NOMO-1 treated with DMSO at 0.1 percent for 48 hours (cell line): ENCODE results near the gene BTBD2.

ENCODE experiments used
- DNase-seq: peaks from one replicate; lab custom pipeline; 2025; ENCODE audit not compliant: unreplicated experiment; lab: John Stamatoyannopoulos, UW

The BTBD2 gene

GRCh38 chr19:2015608-2015950 lies at the start of gene BTBD2:
TSS of gene BTBD2 (minus strand) at chr19:2015714. CDS start at chr19:2015703, 11 bp downstream.
- no peak for DNase-seq

DNA sequence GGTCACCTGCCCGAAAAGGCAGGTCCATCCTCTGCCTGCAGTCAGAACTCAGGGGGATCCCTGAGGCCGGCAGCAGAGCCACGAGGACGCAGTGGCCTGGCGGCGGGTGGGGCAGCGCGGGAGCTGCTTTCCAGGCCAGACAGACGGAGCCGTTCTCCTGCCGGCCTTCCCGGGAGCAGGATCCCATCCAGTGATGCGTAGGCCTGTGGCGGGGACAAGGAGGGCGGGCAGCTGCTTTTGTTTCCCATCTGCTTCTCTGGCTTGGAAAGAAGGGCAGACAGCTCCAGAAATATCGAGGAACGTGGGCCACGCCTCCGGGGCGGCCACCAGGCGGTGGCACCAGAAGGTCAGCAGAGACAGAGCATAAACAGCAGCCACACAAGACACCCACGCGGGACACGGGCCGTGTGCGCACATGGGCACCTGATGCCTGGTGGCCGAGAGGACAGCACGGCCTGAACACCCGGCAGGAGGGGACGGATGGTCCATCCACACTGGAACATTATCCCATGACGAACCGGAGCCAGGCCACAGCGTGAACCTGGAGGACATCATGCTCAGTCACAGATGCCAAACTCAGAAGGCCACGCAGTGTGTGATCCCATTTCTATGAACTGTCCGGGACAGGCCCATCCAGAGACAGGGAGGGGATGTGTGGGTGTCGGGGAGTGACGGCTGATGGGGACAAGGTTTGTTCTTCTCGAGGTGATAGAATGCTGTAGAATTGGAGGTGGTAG lies 49.4 kb upstream of the BTBD2 start:
- no peak for DNase-seq

- no peak for DNase-seq
Measured at GRCh38 chr19:2064395-2064787, 48.9 kb upstream of the BTBD2 start.

- DNase-seq: no peak
Measured at GRCh38 chr19:2063824-2064223, 48.3 kb upstream of the BTBD2 start.

GRCh38 chr19:2062770-2063169 lies 47.3 kb upstream of the BTBD2 start:
- no peak for DNase-seq

- DNase-seq: no peak
Measured at GRCh38 chr19:2062389-2062729, 46.8 kb upstream of the BTBD2 start.

GRCh38 chr19:2061495-2062388 lies 46.2 kb upstream of the BTBD2 start:
- DNase-seq: peak; percentile 99

DNA sequence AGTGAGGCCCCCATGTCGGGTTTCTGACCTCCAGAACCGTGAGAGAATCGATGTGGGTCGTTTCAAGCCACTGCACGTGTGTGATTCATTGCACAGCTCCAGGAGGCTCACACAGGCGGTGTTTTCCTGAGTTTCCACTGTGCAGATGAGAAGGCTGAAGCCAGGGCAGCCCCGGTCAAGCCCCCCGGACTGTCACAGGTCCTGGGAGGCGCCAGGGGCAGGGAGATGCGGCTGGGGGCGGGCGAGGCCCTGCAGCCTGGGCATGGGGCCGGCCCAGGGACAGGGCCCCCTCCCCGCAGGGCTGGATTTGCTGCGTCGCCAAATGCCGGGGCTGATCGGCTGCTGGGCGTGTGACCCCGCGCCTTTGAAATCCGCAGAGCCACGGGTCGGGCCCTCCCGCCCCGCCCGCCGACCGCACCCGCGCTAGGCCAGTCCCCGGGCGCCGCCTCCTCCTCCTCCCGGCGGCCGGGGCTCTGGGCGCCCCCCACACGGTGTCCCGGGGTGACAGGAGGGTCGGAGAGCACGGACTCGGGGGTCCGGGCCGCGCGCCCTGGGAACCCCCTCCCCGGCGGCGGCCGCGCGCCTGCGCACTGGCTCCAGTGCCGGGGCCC lies 45.5 kb upstream of the BTBD2 start:
- no peak for DNase-seq

DNA sequence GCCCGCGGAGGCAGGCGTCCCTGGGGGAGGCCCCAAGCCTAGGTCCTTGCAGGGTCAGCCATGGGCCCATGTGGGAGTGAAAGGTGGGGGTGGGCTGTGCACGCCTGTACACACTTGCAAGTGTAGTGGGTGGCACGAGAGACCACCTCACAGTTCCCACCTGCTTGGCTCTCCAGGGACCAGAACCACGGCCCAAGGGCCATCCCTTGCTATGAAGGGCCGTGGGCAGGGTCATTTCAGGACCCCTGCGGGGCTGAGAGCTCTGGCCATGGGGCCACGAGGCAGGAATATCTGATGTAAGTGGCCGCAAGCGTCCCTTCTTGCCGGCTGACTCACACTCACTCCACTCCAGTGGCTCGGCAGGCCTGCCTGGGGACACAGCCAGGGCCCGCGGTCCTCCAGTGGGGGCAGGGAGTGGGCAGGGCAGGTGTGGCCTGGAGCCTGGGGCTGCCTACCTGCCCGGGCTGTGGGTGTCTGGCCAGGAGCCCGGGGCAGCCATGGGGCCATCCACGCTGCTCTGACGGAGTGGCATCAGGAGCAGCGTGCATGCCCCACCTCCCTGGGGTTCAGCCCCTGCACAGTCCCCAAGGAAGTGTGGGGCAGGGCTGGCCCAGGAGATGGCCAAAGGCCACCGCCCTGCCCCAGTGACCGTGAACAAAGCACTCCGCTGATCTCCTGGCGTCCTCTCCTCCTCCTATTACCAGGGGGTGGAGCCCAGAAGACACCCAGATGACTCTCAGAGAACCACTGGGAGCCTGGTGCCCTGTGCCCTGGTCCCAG lies 44.1 kb upstream of the BTBD2 start:
- DNase-seq: no peak

DNA sequence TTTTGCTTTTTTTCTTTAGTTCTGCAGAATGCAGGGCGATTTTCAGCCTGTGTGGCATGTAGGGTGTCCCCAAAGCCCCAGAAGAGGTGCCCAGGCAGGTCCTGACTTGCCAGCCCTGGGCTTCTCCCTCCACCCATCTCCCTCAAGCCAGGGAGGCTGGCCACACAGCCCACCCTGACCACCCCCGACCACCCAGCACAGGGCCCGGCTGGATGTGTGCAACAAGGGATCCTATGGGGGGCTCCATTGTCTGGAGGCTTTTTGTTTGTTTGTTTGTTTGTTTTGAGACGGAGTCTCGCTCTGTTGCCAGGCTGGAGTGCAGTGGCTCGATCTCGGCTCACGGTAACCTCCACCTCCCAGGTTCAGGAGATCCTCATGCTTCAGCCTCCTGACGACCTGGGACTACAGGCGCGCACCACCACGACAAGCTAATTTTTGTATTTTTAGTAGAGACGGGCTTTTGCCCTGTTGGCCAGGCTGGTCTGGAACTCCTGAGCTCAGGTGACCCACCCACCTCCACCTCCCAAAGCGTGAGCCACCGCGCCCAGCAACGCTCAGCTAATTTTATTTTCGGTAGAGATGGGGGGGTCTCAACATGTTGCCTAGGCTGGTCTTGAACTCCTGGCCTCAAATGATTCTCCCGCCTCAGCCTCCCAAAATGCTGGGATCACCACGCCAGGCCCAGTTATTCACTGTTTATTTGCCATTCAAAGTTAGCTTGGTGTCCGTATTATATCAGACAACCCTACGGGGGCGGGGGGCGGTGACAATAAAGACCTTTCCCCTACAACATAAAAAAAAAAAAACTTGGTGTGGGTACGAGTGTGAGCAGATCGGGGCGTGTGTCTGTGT lies 43.3 kb upstream of the BTBD2 start:
- DNase-seq: no peak

DNA sequence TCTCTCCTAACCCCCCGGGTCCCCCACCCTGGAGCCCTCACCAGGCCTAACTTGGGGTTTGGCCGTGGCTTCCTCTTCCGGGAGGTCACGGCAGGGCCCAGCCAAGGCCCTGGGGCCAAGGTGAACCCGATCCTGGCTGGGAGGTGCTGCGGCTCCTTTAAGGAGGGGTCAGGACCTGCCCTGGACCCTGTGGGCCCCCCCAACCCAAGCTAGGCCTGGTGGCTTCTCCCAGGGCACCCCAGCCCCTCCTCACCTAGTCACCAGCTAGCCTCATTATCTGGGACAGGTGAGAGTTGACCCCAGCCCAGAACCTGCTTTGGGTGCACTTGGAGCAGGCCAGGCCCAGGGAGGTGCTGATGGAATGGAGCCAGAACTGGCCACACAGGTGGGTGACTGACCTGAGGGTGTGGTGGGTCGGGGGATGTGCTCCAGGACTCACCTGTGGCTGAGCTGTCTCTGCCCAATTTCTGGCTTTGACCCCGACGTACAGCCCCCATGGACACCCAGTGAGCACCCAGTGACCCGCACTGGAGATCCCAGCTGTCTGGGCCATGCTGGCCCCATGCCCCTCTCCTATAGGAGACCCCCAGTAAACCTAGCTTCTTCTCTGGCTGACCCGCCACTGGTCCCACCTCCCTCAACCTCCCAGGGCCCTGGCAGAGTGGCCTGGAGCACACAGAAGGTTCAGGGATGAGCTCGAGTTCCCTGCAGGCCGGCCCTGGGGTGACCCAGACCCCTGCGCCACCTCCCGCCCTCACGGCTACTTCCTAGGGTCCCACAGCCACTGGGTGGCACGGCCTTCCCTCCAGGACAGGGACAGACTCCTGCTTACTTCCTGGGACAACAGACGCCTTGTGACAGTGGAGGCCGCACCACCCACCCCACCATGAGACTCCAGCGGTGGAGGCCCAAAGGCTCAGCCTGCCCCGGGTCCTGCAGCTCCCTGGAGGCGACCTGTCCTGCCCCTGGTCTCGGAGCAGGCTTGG lies 42.3 kb upstream of the BTBD2 start:
- DNase-seq: no peak

DNA sequence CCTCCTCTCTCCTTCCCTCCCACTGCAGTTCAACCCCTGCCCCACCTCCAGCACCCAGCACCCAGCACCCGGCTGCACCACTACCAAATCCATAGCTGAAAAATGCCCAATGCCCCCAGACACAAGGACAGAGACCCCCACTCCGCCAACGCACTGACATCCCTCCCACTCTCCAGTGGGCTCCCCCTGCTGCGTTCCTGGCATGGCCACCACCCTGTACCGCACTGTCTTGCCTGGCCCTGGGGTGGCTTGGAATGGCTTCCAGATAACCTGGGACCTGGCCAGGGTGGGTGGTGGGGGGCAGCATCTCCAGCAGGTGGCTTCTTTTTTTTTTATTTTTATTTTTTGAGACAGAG lies 41.3 kb upstream of the BTBD2 start:
- DNase-seq: no peak

DNA sequence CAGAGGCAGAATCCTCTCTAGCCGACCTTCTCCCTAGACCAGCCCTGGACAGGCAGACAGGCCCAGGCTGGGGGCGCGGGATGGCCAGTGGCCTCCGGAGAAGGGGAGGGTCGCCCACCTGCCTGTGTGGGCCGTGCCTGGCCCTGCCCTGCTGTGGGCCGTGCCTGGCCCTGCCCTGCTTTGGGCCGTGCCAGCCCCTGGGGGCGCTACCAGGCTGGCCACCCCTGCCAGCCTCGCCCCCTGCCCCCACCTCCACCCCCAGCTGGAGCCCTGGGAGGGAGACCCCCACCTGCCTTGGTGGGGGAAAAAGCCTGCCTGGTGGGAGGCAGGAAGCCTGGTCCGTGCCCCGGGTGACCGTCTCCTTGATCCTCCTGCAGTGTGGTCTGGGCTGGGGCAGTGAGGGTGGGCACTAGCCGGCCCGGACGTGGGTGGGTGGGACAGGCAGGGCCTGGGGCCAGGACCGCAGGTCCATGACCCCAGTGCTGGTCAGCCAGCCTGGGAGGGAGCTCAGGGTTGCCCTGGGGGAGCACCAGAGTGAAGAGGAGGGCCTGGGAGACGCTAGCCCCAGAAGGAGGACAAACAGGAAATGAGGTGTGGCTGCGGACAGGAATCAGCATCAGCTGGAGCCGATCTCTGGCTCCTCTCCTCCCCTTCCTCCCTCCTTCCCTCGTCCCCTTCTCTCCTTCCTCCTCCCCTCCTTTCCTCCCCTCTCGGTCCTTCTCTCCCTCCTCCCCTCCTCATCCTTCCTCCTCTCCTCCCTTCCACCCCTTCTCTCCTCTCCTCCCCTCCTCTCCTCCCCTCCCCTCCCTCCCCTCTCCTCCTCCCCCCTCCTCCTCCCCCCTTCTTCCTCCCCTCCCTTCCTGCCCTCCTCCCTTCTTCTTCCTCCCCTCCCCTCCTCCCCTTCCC lies 40.7 kb upstream of the BTBD2 start:
- no peak for DNase-seq

DNA sequence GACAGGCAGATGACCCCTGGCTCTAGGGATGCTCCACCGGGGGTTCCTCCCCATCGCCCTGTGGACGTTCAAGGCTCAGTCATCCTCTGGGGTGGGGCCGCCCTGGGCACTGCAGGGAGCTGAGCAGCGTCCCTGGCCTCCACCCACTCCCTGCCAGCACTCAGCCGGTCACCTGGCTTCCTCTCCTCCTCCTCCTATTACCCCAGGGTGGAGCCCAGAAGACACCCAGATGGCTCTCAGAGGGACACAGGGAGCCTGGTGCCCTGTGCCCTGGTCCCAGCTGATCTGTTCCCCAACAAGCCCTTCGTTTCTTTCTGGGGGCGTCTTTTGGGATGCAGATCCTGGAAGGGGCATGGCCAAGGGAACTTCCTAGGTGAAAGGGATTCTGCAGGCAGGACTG lies 39.2 kb upstream of the BTBD2 start:
- no peak for DNase-seq

- DNase-seq: no peak
Measured at GRCh38 chr19:2053601-2054389, 38.3 kb upstream of the BTBD2 start.

GRCh38 chr19:2051773-2052704 lies 36.5 kb upstream of the BTBD2 start:
- no peak for DNase-seq
